ENCODE data around the gene CABLES2.

CABLES2 gene

GRCh38 chr20:62446888-62447869 is 40.1 kb upstream of the CABLES2 start:
- no peak overlapping the region for H3K27ac Mint-ChIP-seq
- peaks cover 17% of the 10 kb centered on the region for H3K27me3 Mint-ChIP-seq (ENCODE audit: low read depth, poor library complexity)
- H3K36me3 Mint-ChIP-seq (ENCODE audit: low read depth): no peaks in the 10 kb centered on the region
- TF ChIP-seq, protein P1, sequence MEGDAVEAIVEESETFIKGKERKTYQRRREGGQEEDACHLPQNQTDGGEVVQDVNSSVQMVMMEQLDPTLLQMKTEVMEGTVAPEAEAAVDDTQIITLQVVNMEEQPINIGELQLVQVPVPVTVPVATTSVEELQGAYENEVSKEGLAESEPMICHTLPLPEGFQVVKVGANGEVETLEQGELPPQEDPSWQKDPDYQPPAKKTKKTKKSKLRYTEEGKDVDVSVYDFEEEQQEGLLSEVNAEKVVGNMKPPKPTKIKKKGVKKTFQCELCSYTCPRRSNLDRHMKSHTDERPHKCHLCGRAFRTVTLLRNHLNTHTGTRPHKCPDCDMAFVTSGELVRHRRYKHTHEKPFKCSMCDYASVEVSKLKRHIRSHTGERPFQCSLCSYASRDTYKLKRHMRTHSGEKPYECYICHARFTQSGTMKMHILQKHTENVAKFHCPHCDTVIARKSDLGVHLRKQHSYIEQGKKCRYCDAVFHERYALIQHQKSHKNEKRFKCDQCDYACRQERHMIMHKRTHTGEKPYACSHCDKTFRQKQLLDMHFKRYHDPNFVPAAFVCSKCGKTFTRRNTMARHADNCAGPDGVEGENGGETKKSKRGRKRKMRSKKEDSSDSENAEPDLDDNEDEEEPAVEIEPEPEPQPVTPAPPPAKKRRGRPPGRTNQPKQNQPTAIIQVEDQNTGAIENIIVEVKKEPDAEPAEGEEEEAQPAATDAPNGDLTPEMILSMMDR (IDR thresholded peaks at IDR 0.05): no peak
- H3K4me1 Mint-ChIP-seq: peaks cover 36% of the 10 kb centered on the region
- no peak for DNase-seq
- H3K4me3 Mint-ChIP-seq: no peak overlapping the region
- H3K9me3 Mint-ChIP-seq: no peaks in the 10 kb centered on the region

GRCh38 chr20:62446481-62446880 is 39.4 kb upstream of the CABLES2 start:
- TF ChIP-seq, protein P1 (IDR thresholded peaks at IDR 0.05): no peak
- H3K27me3 Mint-ChIP-seq (ENCODE audit: low read depth, poor library complexity): peaks cover 14% of the 10 kb centered on the region
- H3K36me3 Mint-ChIP-seq (ENCODE audit: low read depth): no peaks in the 10 kb centered on the region
- H3K27ac Mint-ChIP-seq: no peak overlapping the region
- no peak for DNase-seq
- H3K9me3 Mint-ChIP-seq: no peaks in the 10 kb centered on the region
- peaks cover 36% of the 10 kb centered on the region for H3K4me1 Mint-ChIP-seq
- no peak overlapping the region for H3K4me3 Mint-ChIP-seq

DNA sequence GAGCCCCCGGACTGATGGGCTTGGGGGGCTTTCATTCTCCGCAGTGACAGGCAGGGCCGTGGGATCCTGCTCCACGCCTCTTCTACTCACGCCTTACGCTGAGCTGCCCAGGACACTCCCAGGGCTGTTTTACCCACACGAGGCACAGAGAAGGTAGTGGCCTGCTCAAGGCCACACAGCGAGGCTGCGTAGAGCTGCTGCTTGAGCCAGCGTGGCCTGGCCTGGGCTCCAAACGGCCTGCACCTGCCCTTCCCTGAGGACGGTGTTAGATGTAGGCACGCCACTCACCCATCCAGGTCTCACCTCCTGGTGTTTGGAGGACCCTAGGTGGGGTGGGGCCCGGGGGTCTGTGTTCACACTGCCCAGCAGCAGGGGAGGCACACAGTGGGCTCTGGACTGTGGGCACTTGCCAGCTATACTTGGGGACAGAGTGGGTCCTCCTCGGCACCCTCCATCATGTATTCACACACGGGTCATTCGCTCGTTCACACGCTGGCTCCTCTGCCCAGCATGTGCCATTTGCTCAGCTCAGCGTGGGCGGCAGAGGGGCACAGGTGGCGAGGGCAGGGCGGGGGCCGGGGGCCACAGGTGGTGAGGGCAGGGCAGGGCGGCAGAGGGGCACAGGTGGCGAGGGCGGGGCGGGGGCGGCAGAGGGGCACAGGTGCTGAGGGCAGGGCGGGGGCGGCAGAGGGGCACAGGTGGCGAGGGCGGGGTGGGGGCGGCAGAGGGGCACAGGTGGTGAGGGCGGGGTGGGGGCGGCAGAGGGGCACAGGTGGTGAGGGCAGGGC is 38.7 kb upstream of the CABLES2 start:
- Mint-ChIP-seq H3K9me3 (no peaks in the 10 kb centered on the region), H3K27ac (no peak overlapping the region), H3K4me1 (peaks cover 37% of the 10 kb centered on the region), H3K4me3 (no peak overlapping the region), H3K36me3 (ENCODE audit: low read depth) (no peaks in the 10 kb centered on the region), H3K27me3 (ENCODE audit: low read depth, poor library complexity) (peaks cover 14% of the 10 kb centered on the region)
- no peak for DNase-seq
- TF ChIP-seq, protein P1 (IDR thresholded peaks at IDR 0.05): no peak

GRCh38 chr20:62444286-62444685 is 37.2 kb upstream of the CABLES2 start:
- no peaks in the 10 kb centered on the region for H3K36me3 Mint-ChIP-seq (ENCODE audit: low read depth)
- H3K27ac Mint-ChIP-seq: no peak overlapping the region
- TF ChIP-seq, protein P1 (IDR thresholded peaks at IDR 0.05): no peak
- H3K9me3 Mint-ChIP-seq: no peaks in the 10 kb centered on the region
- DNase-seq: no peak
- H3K27me3 Mint-ChIP-seq (ENCODE audit: low read depth, poor library complexity): peaks cover 23% of the 10 kb centered on the region
- H3K4me3 Mint-ChIP-seq: no peak overlapping the region
- H3K4me1 Mint-ChIP-seq: peaks cover 37% of the 10 kb centered on the region

GRCh38 chr20:62441987-62442539 is 35.0 kb upstream of the CABLES2 start:
- Mint-ChIP-seq H3K9me3 (peaks cover under 1% of the 10 kb centered on the region), H3K36me3 (ENCODE audit: low read depth) (no peaks in the 10 kb centered on the region), H3K4me3 (no peak overlapping the region), H3K27me3 (ENCODE audit: low read depth, poor library complexity) (peaks cover 31% of the 10 kb centered on the region), H3K27ac (no peak overlapping the region), H3K4me1 (peaks cover 23% of the 10 kb centered on the region)
- DNase-seq: no peak
- TF ChIP-seq, protein P1 (IDR thresholded peaks at IDR 0.05): no peak

Data from nephron progenitor cell (in vitro differentiated cells).